ENCODE results near the gene KREMEN2. TPM values are rescaled to one million over a fixed set of nuclear protein-coding genes. Genes with fewer than 3 reads are reported as not detected.

The KREMEN2 gene
- total and polyA plus RNA-seq, 2 of the 13 experiments (the other 11 are each of a cell fraction or from before 2014, with no cell fraction given) = 0.48 to 1.2 TPM

- TF ChIP-seq SAP130 (CRISPR knock-in tag; IDR thresholded peaks at IDR 0.05; ENCODE audit: low read depth) (peak; percentile 85; the same call in 1 of the 2 replicates), MAFK (conservative IDR thresholded peaks at IDR 0.05 in 1 of 2, IDR thresholded peaks at IDR 0.05 in 1 of 2; ENCODE audit: low read length in 2 of 2) (no peak), ZNF652 (CRISPR knock-in tag; IDR thresholded peaks at IDR 0.05; ENCODE audit: borderline replicate concordance, low read depth) (no peak), ZNF275 (CRISPR knock-in tag; IDR thresholded peaks at IDR 0.05; ENCODE audit: borderline replicate concordance) (no peak; the same call in 1 of the 2 replicates), SOX13 (IDR thresholded peaks at IDR 0.05) (no peak), SOX13 (CRISPR knock-in tag; conservative IDR thresholded peaks at IDR 0.05 in 1 of 2, IDR thresholded peaks at IDR 0.05 in 1 of 2) (no peak), MAZ (IDR thresholded peaks at IDR 0.05; ENCODE audit: borderline replicate concordance, low read depth, low read length) (no peak), MAZ (CRISPR knock-in tag; IDR thresholded peaks at IDR 0.05; ENCODE audit: low read depth) (0 out of 2 replicates have a peak, but pooled peaks have one; percentile 61), USF2 (IDR thresholded peaks at IDR 0.05; ENCODE audit: low read depth, low read length) (no peak), USF2 (CRISPR knock-in tag; IDR thresholded peaks at IDR 0.05; ENCODE audit: borderline replicate concordance) (no peak), RCOR2 (CRISPR knock-in tag; IDR thresholded peaks at IDR 0.05) (no peak), PHF8 (CRISPR knock-in tag; IDR thresholded peaks at IDR 0.05) (peak; percentile 92), KDM4B (CRISPR knock-in tag; IDR thresholded peaks at IDR 0.05) (no peak), DNMT3B (CRISPR knock-in tag; conservative IDR thresholded peaks at IDR 0.05) (no peak), SRSF9 (IDR thresholded peaks at IDR 0.05; ENCODE audit: borderline replicate concordance, insufficient read depth, low read depth, low read length, poor library complexity, severe bottlenecking) (no peak), SAFB2 (CRISPR knock-in tag; IDR thresholded peaks at IDR 0.05; ENCODE audit: borderline replicate concordance, low read depth) (peak; percentile 33; the same call in 1 of the 2 replicates)
- TF ChIP-seq, protein P1, sequence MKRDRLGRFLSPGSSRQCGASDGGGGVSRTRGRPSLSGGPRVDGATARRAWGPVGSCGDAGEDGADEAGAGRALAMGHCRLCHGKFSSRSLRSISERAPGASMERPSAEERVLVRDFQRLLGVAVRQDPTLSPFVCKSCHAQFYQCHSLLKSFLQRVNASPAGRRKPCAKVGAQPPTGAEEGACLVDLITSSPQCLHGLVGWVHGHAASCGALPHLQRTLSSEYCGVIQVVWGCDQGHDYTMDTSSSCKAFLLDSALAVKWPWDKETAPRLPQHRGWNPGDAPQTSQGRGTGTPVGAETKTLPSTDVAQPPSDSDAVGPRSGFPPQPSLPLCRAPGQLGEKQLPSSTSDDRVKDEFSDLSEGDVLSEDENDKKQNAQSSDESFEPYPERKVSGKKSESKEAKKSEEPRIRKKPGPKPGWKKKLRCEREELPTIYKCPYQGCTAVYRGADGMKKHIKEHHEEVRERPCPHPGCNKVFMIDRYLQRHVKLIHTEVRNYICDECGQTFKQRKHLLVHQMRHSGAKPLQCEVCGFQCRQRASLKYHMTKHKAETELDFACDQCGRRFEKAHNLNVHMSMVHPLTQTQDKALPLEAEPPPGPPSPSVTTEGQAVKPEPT (CRISPR knock-in tag; IDR thresholded peaks at IDR 0.05; ENCODE audit: low read depth) = no peak
- TF ChIP-seq, protein P2, sequence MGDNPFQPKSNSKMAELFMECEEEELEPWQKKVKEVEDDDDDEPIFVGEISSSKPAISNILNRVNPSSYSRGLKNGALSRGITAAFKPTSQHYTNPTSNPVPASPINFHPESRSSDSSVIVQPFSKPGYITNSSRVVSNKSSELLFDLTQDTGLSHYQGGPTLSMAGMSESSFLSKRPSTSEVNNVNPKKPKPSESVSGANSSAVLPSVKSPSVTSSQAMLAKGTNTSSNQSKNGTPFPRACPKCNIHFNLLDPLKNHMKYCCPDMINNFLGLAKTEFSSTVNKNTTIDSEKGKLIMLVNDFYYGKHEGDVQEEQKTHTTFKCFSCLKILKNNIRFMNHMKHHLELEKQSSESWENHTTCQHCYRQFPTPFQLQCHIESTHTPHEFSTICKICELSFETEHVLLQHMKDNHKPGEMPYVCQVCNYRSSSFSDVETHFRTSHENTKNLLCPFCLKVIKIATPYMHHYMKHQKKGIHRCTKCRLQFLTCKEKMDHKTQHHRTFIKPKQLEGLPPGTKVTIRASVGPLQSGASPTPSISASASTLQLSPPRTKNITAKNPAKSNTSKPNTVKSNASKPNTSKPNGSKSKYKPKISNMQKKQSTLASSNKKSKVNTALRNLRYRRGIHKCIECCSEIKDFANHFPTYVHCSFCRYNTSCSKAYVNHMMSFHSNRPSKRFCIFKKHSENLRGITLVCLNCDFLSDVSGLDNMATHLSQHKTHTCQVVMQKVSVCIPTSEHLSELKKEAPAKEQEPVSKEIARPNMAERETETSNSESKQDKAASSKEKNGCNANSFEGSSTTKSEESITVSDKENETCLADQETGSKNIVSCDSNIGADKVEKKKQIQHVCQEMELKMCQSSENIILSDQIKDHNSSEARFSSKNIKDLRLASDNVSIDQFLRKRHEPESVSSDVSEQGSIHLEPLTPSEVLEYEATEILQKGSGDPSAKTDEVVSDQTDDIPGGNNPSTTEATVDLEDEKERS (CRISPR knock-in tag; IDR thresholded peaks at IDR 0.05) = no peak; the same call in 1 of the 2 replicates
These were observed 16.4 kb downstream of the KREMEN2 start, which contains the start of gene PKMYT1 (continued) for GRCh38 chr16:2980227-2981176.

Data from HepG2 (cell line).